Astrocyte (in vitro differentiated cells and primary cell): ENCODE measurements around the gene MTERF2. TPM values are rescaled to one million over a fixed set of nuclear protein-coding genes. Genes with fewer than 3 reads are reported as not detected.

Experiments used
- DNase-seq: peaks from one replicate; pipeline ENCODE4 v3.0.0-alpha.2; 2010; ENCODE audit warnings: low read depth
- FAIRE-seq: peaks from 2 replicates; lab custom pipeline; 2011; peaks lifted over from hg19 to GRCh38; lab: Jason Lieb, UNC
- H2AFZ ChIP-seq: 2 replicates; pipeline ENCODE4 v1.6.0; 2012; ENCODE audit warnings: low read depth, low read length, inconsistent platforms
- H3K27ac ChIP-seq: 2 replicates; pipeline ENCODE4 v1.5.1; 2011; ENCODE audit warnings: low read depth, low read length, inconsistent platforms
- H3K27me3 ChIP-seq: 2 replicates; pipeline ENCODE4 v1.6.0; 2011; ENCODE audit warnings: low read length, inconsistent platforms; ENCODE audit not compliant: insufficient read depth
- H3K36me3 ChIP-seq: 2 replicates; pipeline ENCODE4 v1.5.1; 2011; ENCODE audit warnings: low read length, inconsistent platforms; ENCODE audit not compliant: insufficient read depth
- H3K4me1 ChIP-seq: 2 replicates; pipeline ENCODE4 v1.5.1; 2011; ENCODE audit warnings: low read length, inconsistent platforms; ENCODE audit not compliant: insufficient read depth
- H3K4me2 ChIP-seq: 2 replicates; pipeline ENCODE4 v1.6.0; 2012; ENCODE audit warnings: low read length, inconsistent platforms
- H3K4me3 ChIP-seq: 2 replicates; pipeline ENCODE4 v1.5.1; 2011; ENCODE audit warnings: low read depth, mild to moderate bottlenecking, low read length, inconsistent platforms; ENCODE audit not compliant: insufficient read depth
- H3K79me2 ChIP-seq: 2 replicates; pipeline ENCODE4 v1.6.0; 2012; ENCODE audit warnings: mild to moderate bottlenecking, low read length, inconsistent platforms; ENCODE audit not compliant: insufficient read depth
- H3K9ac ChIP-seq: 2 replicates; pipeline ENCODE4 v1.6.0; 2012; ENCODE audit warnings: mild to moderate bottlenecking, low read length, inconsistent platforms
- H3K9me3 ChIP-seq: 2 replicates; pipeline ENCODE4 v1.5.1; 2012; ENCODE audit warnings: low read depth, mild to moderate bottlenecking, low read length, inconsistent platforms; ENCODE audit not compliant: insufficient read depth
- H4K20me1 ChIP-seq: 2 replicates; pipeline ENCODE4 v1.6.0; 2012; ENCODE audit warnings: low read length, inconsistent platforms; ENCODE audit not compliant: insufficient read depth
- H3K27ac Mint-ChIP-seq: one replicate; pipeline ENCODE4 v1.8.0; 2021; ENCODE audit warnings: mild to moderate bottlenecking, mixed read lengths; ENCODE audit not compliant: unreplicated experiment
- H3K27me3 Mint-ChIP-seq: one replicate; pipeline ENCODE4 v1.8.0; 2021; ENCODE audit warnings: low read depth, mixed read lengths; ENCODE audit not compliant: unreplicated experiment
- H3K36me3 Mint-ChIP-seq: one replicate; pipeline ENCODE4 v1.8.0; 2021; ENCODE audit warnings: low read depth, mixed read lengths; ENCODE audit not compliant: unreplicated experiment
- H3K4me1 Mint-ChIP-seq: one replicate; pipeline ENCODE4 v1.8.0; 2021; ENCODE audit warnings: low read depth, mixed read lengths; ENCODE audit not compliant: unreplicated experiment
- H3K4me3 Mint-ChIP-seq: one replicate; pipeline ENCODE4 v1.8.0; 2021; ENCODE audit warnings: mild to moderate bottlenecking, moderate library complexity, mixed read lengths; ENCODE audit not compliant: unreplicated experiment
- H3K9me3 Mint-ChIP-seq: one replicate; pipeline ENCODE4 v1.8.0; 2021; ENCODE audit warnings: mild to moderate bottlenecking, mixed read lengths; ENCODE audit not compliant: unreplicated experiment
- CTCF ChIP-seq: IDR thresholded peaks from 2 replicates; pipeline ENCODE4 v1.5.1; 2011; ENCODE audit warnings: low read depth, mild to moderate bottlenecking, inconsistent platforms, low read length, moderate library complexity; ENCODE audit not compliant: insufficient read depth
- EZH2 ChIP-seq: IDR thresholded peaks from 2 replicates; pipeline ENCODE4 v1.6.1; 2012; ENCODE audit warnings: mild to moderate bottlenecking, low read length, inconsistent platforms; ENCODE audit not compliant: insufficient read depth
- total RNA-seq: library from RNA; stranded (reverse); gene quantifications from 2 replicates; pipeline ENCODE4 v1.2.1, GENCODE V29; 2021

MTERF2 gene
- total RNA-seq, 1 donor from 2014 or later = 5.1 TPM

- no peak overlapping the region for H3K4me3 ChIP-seq
- TF ChIP-seq EZH2 (no peak), CTCF (no peak)
- H3K4me3 Mint-ChIP-seq = no peak overlapping the region
- FAIRE-seq (no peak), DNase-seq (no peak)
- no peak overlapping the region for H3K27ac ChIP-seq
- no peak overlapping the region for H3K27ac Mint-ChIP-seq
- no peaks in the 10 kb centered on the region for H3K27me3 ChIP-seq
- H3K79me2 ChIP-seq = peaks cover 100% of the 10 kb centered on the region
- no peak overlapping the region for H3K9ac ChIP-seq
- H3K36me3 ChIP-seq = peaks cover 30% of the 10 kb centered on the region
- no peak overlapping the region for H2AFZ ChIP-seq
- no peaks in the 10 kb centered on the region for H3K9me3 Mint-ChIP-seq
- peaks cover 97% of the 10 kb centered on the region for H4K20me1 ChIP-seq
- H3K36me3 Mint-ChIP-seq = peaks cover 13% of the 10 kb centered on the region
- H3K4me1 ChIP-seq = no peaks in the 10 kb centered on the region
- no peaks in the 10 kb centered on the region for H3K9me3 ChIP-seq
- peak overlapping the region; percentile 7 for H3K4me2 ChIP-seq
- peaks cover 30% of the 10 kb centered on the region for H3K4me1 Mint-ChIP-seq
- no peaks in the 10 kb centered on the region for H3K27me3 Mint-ChIP-seq
Measured at GRCh38 chr12:106962286-106962685, 24.7 kb downstream of the MTERF2 start.

- H3K27ac Mint-ChIP-seq = no peak overlapping the region
- H3K4me2 ChIP-seq = no peak overlapping the region
Measured at GRCh38 chr12:106960443-106960842, 26.5 kb downstream of the MTERF2 start.

More at GRCh38 chr12:106960443-106960842, 26.5 kb downstream of the MTERF2 start:
- Mint-ChIP-seq H3K9me3 (no peaks in the 10 kb centered on the region), H3K36me3 (peaks cover 7% of the 10 kb centered on the region), H3K27me3 (no peaks in the 10 kb centered on the region), H3K4me3 (peak overlapping the region; percentile 50), H3K4me1 (peaks cover 24% of the 10 kb centered on the region)
- FAIRE-seq (no peak), DNase-seq (no peak)
- no peaks in the 10 kb centered on the region for H3K4me1 ChIP-seq
- H3K4me3 ChIP-seq = no peak overlapping the region
- no peak overlapping the region for H3K9ac ChIP-seq
- H3K27ac ChIP-seq = no peak overlapping the region
- peaks cover 88% of the 10 kb centered on the region for H4K20me1 ChIP-seq
- H2AFZ ChIP-seq = no peak overlapping the region
- peaks cover 23% of the 10 kb centered on the region for H3K36me3 ChIP-seq
- no peaks in the 10 kb centered on the region for H3K9me3 ChIP-seq
- TF ChIP-seq CTCF (no peak), EZH2 (no peak)
- no peaks in the 10 kb centered on the region for H3K27me3 ChIP-seq
- H3K79me2 ChIP-seq = peaks cover 97% of the 10 kb centered on the region
